ENCODE data around the gene C1RL. TPM values are rescaled to one million over a fixed set of nuclear protein-coding genes. Genes with fewer than 3 reads are reported as not detected.

C1RL gene
- 117 TPM for total RNA-seq

DNA sequence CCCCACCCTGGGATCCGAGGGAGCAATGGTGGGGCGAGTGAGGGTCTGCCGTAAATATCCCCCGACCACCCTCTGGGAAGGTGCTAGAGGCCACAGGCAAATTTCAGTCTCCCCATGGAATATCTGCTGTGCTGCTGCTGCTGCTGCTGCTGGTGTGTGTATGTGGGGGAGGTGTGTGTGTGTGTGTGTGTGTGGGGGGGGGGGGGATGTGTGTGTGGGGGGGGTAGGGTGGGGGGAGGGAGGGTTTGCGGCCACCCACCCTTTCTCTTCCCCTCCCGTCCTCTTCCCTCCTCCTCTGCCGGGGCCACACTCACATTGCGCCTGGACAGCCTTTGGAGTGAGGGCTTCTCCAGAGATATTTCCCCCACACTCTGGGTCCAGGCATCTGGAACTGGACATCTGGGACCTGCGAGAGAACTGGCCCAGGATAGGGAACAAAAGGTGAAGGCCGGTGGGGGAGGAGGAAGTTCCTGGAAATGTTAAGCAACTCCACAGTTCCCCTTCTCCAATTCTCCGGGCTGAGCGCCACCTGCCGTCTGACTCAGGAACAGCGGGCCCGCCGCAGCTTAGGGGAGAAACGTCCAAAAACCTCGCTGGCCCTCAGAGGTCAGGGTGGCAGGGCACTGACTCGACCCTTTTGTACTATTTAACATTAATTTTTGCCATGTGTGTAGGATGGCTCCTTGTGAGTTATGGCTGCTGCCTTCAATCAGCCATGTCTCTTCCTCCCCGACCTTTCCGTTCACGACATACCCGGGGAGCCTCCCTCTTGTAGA, at the start of gene C1RL:
C1RL (minus strand) TSS at position 419 of the 776 bp plus-strand sequence; CDS start at position 385, 34 bp downstream.
- peak; percentile 91 for ATAC-seq

GRCh38 chr12:7157391-7157790, 48.4 kb upstream of the C1RL start:
- ATAC-seq (no peak), DNase-seq (ENCODE audit: low spot score) (no peak)
- intact Hi-C loops (cut with DNase I), result no loop called here

More for the DNA sequence above, at the start of gene C1RL:
- peak; percentile 97 for DNase-seq (ENCODE audit: low spot score)
- intact Hi-C loops (cut with DNase I), result no loop called here

- ATAC-seq (no peak), DNase-seq (ENCODE audit: low spot score) (no peak)
- intact Hi-C loops (cut with DNase I), result no loop called here
These were observed 47.5 kb upstream of the C1RL start for GRCh38 chr12:7156259-7157197.

- ATAC-seq, result peak; percentile 23
- no peak for DNase-seq (ENCODE audit: low spot score)
- intact Hi-C loops (cut with DNase I), result no loop called here
These were observed 46.5 kb upstream of the C1RL start for GRCh38 chr12:7155471-7156034.

- DNase-seq (ENCODE audit: low spot score) (no peak), ATAC-seq (no peak)
- intact Hi-C loops (cut with DNase I), result no loop called here
These were observed 46.0 kb upstream of the C1RL start for GRCh38 chr12:7154901-7155470.

DNA sequence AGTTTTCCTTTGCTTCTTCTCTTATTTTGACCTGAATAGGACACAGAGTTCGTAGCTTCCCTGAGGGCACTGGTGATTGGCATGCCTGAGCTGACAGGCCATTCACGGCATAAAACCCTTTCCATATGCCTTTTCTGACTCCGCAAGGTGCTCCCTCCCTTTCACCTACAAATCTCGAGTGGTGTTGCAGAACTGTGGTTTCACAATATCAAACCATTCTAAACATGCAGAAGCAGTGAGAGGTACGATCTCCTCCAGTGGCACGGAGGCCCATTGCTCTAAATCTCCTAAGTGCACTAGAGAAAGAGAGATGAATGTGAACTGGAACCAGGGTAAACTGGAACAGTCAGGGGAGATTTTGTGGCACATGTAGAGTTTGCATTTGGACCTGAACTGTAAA, 45.0 kb upstream of the C1RL start:
- ATAC-seq (no peak), DNase-seq (ENCODE audit: low spot score) (no peak)
- intact Hi-C loops (cut with DNase I), result no loop called here

- ATAC-seq, result peak; percentile 2
- no peak for DNase-seq (ENCODE audit: low spot score)
- intact Hi-C loops (cut with DNase I), result no loop called here
These were observed 43.8 kb upstream of the C1RL start for GRCh38 chr12:7152818-7153217.

DNA sequence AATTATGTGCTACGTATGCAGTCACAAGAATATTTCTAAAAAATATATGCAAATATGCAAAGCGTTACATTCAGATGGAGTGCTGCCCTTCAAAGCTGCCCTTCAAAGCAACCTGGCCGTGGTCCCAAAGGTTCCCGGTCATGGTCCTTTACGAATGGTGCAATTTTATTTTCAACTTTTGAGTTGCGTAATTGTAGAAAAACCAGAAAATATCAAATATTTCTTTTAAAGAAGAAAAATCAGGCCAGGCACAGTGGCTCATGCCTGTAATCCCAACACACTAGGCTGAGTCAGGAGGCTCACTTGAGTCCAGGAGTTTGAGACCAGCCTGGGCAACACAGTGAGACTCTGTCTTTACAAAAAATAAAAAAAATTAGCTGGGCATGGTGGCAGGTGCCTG, 42.5 kb upstream of the C1RL start:
- ATAC-seq (peak; percentile 64), DNase-seq (ENCODE audit: low spot score) (no peak)
- intact Hi-C loops (cut with DNase I), result no loop called here

- ATAC-seq (no peak), DNase-seq (ENCODE audit: low spot score) (no peak)
- intact Hi-C loops (cut with DNase I), result no loop called here
These were observed 41.8 kb upstream of the C1RL start for GRCh38 chr12:7150841-7151240.

GRCh38 chr12:7150356-7150755, 41.3 kb upstream of the C1RL start:
- DNase-seq (ENCODE audit: low spot score) (no peak), ATAC-seq (no peak)
- intact Hi-C loops (cut with DNase I), result no loop called here

GRCh38 chr12:7146906-7147305, 37.9 kb upstream of the C1RL start:
- intact Hi-C loops (cut with DNase I), result no loop called here
- DNase-seq (ENCODE audit: low spot score) (no peak), ATAC-seq (no peak)

GRCh38 chr12:7146228-7146627, 37.2 kb upstream of the C1RL start:
- intact Hi-C loops (cut with DNase I), result no loop called here
- DNase-seq (ENCODE audit: low spot score) (no peak), ATAC-seq (no peak)

- DNase-seq (ENCODE audit: low spot score) (no peak), ATAC-seq (peak; percentile 25)
- intact Hi-C loops (cut with DNase I), result no loop called here
These were observed 36.7 kb upstream of the C1RL start for GRCh38 chr12:7145671-7146070.

DNA sequence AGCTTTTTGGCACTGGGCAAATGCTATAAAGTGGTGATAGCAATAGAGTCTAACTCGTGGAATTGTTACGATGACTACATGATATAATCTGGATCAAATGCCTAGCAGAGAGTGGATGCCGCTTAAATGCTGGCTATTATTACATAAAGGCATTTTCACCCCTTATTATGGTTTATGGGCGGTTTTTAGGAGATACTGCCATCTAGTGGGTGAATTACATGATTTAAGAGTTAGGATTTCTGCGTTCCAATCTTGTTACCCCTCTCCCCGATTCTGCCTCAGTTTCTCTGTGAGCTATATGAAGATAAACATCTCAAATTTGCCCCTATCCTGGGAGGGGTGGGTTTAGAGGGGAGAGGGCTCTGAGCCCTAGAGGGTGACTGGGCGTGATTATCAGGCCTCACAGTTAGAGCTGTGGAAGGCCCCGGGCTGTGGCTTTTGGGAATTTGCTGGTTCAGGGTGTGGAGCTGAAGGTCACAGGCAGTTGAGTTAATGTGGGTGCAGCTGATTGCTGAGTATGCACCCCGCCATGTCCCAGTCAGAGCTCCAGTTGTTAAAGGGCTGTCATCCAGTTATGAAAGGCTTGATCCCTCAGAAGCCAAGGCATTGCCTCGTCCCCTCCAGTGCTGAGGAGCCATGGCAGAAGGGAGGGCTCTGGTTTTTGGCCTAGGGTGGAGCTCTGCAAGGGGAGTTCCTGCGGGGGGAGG, 35.6 kb upstream of the C1RL start:
- intact Hi-C loops (cut with DNase I), result no loop called here
- DNase-seq (ENCODE audit: low spot score), result peak; percentile 65
- peak; percentile 75 for ATAC-seq

DNA sequence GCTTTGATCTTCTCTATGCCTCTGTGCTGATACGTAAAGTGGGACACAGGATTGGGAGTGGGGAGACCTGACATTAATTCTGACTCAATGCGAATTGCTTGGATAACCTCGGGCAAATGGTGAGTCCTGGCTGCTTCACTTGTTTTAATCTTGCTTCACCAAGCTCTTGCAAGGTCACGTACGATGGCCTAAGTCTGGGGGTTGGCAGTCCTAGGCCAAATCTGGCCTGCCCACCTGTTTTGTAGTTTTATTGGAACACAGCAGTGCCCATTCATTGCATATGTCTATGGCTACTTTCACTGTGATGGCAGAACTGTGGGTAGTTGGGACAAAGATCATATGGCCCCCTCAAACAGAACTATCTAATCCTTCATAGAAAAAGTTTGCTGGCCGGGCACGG, 34.5 kb upstream of the C1RL start:
- DNase-seq (ENCODE audit: low spot score), result no peak
- no peak for ATAC-seq
- intact Hi-C loops (cut with DNase I), result no loop called here

DNA sequence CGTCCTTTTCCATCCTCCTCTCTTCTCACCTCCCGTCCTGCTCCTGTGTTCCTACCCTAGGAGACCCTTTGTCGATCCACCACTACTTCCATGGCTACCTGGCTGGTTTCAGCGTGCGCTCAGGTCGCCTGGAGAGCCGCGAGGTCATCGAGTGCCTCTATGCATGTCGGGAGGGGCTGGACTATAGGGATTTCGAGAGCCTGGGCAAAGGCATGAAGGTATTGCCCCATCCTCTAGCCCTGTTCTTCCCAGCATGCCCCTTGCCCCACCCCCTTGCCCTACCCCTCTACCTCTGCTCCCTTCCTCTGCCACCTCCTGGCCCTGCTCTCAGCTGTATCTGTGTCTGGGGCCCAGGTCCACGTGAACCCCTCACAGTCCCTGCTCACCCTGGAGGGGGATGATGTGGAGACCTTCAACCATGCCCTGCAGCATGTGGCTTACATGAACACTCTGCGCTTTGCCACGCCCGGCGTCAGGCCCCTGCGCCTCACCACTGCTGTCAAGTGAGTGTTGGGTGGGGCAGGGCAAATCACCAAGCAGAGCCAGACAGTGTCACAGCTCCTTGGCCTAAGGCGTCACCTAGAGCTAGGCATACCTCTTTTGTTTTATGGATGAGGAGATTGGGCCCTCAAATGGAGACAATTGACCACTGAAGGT, 33.9 kb upstream of the C1RL start:
- no peak for DNase-seq (ENCODE audit: low spot score)
- peak; percentile 3 for ATAC-seq
- intact Hi-C loops (cut with DNase I), result no loop called here

GRCh38 chr12:7142056-7142644, 33.1 kb upstream of the C1RL start:
- peak; percentile 57 for ATAC-seq
- intact Hi-C loops (cut with DNase I), result no loop called here

More at GRCh38 chr12:7142056-7142644, 33.1 kb upstream of the C1RL start:
- no peak for DNase-seq (ENCODE audit: low spot score)

Measured in sciatic nerve (tissue), 2 donors.